Ammon's horn (tissue), 1 donor: Measurements from ENCODE around the gene MYO1E.
A peak's percentile ranks its signal among the peaks of the same experiment; 100 is the strongest.

ENCODE experiments used
- DNase-seq: peaks from one replicate; pipeline ENCODE4 v3.0.0-alpha.2; 2016; ENCODE audit warnings: low spot score

Gene MYO1E

DNA sequence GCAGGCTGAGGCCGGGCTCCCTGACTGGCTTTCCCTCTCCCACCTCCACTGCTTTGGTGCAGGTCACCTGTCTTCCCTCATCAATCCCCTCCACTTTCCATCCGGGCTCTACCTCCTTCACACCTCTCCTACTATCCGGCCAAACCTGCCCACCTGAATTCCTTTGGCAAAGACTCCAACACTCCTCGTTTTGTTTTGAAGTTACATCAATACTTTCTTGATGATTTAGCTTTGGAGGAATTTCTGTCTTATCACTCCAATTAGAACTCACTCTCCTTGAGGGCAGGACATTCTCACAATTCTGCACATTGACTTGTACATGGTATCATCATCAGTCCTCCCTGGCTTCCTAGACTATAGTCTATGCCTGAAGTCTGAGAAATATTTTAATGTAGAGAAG is 145.7 kb downstream of the MYO1E start:
- no peak for DNase-seq

DNA sequence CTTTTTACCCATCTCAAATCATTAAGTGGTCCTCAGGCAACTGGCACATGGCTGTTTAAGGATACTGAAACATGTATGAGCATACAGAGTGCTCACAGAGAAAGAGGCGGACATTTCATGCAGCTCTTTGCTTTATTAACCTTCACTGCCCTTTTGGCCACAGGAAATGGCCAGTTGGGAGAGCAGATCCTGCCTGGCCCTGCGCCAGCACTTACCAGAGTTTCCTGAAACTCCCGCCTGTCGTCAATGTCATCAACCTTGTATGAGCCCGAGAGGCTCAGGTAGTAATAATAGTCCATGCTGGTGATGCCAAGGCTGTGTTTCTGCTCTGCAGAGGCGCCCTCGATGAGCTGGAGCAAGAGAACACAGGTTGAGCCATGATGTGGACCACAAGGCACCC is 148.2 kb downstream of the MYO1E start:
- no peak for DNase-seq

DNA sequence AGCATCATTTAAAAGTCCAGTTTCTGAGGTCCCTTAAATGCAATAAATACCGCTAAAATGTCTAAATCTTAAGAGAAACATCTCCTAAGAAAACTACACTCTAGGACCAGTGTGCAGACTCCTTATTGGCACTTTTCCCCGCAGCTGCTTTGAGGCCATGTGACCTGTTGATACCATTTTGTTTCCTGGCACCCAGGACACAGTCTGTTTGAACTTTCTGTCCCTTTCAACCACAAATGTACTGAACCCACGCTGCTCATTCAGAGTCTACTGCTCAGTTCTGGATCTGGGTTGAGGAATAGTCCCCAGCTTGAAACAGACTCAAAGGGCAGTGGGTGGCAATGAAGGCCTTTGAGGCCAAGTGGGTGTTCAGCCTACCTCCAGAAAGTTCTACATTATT is 148.9 kb downstream of the MYO1E start:
- DNase-seq: no peak

GRCh38 chr15:59222906-59223550 is 149.6 kb downstream of the MYO1E start:
- no peak for DNase-seq

- no peak for DNase-seq
Measured at GRCh38 chr15:59221511-59222505, 150.9 kb downstream of the MYO1E start.

- DNase-seq: no peak
Measured at GRCh38 chr15:59218710-59219109, 154.0 kb downstream of the MYO1E start.

- no peak for DNase-seq
Measured at GRCh38 chr15:59217876-59218498, 154.7 kb downstream of the MYO1E start.

- no peak for DNase-seq
Measured at GRCh38 chr15:59216911-59217310, 155.8 kb downstream of the MYO1E start.

- no peak for DNase-seq
Measured at GRCh38 chr15:59210186-59210585, 162.5 kb downstream of the MYO1E start.

- no peak for DNase-seq
Measured at GRCh38 chr15:59208613-59209249, 163.9 kb downstream of the MYO1E start.

GRCh38 chr15:59206623-59207183 is 166.0 kb downstream of the MYO1E start, which contains the start of gene LDHAL6B:
LDHAL6B (plus strand) TSS chr15:59206843; CDS start chr15:59206941, 98 bp downstream.
- no peak for DNase-seq

DNA sequence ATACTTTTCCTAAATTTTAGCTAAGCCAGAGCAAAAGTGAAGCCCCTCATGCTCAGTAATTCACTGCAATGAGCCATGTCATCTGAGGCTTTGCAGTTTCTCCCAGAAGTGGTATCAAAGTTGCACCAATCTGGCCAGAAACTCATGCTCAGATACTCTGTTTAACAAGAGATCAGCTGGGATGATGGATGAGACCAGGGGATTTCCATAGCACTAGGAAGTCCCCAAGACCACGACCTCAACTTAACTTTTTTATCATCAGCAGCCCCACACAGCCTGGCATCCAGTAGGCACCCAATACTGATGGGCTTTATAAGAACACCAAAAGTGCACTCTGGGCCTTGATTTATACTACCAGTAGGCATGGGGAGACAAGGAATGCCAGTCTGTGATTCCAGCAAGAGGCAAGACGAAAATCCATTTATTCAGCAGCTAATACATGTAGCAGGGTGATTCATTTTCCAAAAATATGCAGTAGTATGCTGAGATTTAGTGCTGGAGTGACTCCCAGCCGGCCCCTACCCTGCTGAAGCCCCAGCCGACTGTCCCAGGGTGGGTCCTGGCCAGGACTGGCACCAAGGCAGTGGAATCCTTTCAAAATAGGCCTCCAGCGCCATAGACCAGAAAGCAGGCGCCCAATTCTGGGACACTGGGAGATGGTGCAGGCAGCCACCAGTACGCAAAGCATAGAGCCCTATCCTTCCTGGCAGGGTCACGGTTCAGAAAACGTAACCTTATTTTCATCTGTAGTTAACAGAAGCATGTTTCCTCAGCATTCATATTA is 166.6 kb downstream of the MYO1E start:
- DNase-seq: no peak

GRCh38 chr15:59203657-59204056 is 169.0 kb downstream of the MYO1E start:
- no peak for DNase-seq

DNA sequence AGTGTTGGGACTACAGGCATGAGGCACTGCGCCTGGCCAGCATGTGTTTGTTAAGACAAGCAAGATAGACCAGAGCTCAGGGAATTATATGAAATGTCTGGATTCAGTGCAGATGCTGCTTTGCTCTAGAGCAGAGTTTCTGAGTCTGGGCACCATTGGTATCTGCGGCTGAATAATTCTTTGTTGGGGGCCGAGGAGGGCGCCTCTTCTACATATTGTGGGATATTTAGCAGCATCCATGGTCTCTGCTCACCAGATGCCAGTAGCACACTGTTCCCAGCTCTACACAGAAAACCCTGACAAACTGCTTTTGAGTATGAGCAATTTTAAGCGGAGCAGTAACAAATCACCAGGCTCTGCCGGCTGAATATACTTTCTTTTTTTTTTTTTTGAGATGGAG is 169.7 kb downstream of the MYO1E start:
- peak; percentile 50 for DNase-seq

DNA sequence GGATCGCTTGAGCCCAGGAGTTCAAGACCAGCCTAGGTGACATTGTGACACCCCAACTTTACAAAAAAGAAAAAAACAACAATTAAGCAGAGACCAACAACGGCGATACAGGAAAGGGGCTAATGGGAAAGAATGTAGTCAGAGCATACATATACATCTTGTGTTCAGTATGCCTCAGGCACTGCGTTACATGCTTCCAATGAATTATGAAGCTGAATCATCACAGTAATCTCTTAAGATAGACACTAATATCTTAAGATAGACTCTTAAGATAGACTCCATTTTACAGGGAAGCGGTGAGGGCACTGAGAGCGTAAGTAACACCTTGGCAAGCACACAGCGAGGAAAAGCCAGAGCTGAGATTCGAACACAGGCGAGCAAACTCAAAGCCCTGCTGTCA is 172.1 kb downstream of the MYO1E start:
- DNase-seq: no peak

- no peak for DNase-seq
Measured at GRCh38 chr15:59199626-59200465, 172.8 kb downstream of the MYO1E start.

GRCh38 chr15:59197454-59197853 is 175.2 kb downstream of the MYO1E start:
- no peak for DNase-seq

DNA sequence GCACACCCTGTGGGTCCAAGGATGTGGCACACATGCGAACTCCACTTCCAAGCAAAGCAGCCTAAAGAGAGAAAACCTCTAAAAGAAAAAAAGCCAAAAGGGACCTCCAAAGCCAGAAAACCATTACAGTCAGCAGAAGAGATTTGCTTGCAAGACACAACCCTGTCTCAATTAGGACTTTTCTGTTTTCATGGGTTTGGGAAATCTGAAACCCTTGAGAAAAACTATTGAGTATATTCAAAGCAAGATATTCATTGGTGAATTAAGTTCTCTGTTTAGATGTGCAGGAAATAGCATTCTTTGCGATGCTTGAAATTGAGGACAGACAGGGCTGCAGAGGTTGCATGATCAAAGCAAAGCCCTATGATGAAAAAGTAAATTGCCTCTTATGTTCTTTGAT is 176.3 kb downstream of the MYO1E start:
- no peak for DNase-seq

DNA sequence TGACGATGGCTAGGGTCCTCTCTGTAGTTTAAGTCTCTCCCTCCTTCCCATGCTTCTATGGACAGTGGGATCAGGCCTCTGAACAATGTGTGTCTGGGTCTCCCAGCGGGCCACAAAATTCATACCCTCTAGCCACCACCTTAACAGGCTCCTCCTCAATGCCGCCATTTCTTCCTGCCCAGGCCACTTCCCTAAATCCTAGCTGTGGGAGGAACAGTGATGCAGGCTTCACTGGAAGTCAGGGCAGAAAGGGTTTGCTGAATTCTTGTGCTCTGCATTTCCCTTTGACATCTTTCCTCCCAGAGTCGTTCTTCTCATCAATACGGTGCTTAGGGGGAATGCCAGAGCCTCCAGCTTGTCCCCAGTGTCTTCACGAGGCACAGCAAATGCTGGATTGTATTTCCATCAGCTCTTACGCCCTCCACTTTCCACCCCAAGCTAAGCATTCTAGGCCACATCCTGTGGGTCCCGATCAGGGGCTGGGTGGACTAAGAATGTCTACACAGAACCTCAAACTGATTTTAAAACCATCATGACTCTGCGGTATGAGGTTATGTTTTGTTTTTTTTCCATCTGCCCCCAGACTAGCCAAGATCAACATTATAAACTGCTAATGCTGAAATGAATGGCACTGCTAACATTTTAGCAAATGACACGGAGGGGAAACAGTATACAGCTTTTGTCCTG is 177.9 kb downstream of the MYO1E start:
- DNase-seq: no peak

- no peak for DNase-seq
Measured at GRCh38 chr15:59191855-59192237, 180.8 kb downstream of the MYO1E start.
